Transverse colon (tissue), 4 donors: Measurements from ENCODE around the gene INSYN2B.

Experiments used
- POLR2A ChIP-seq: fragments of 450-650 bp; IDR thresholded peaks from one replicate; pipeline ENCODE4 v1.6.1; 2016; ENCODE audit warnings: antibody characterized with exemption, mild to moderate bottlenecking, moderate library complexity
- POLR2AphosphoS5 ChIP-seq, 3 donors: sonication (generic); formaldehyde crosslinking; IDR thresholded peaks; one replicate each; pipeline ENCODE4 v1.6.1; 2016; ENCODE audit warnings: antibody characterized with exemption in 3 of 3
- TF ChIP-seq, protein P1 (sequence below), 5 experiments: fragments of 200-600 bp in 3 of 5; fragments of 450-650 bp in 2 of 5; sonication (generic) in 3 of 5; IDR thresholded peaks; 1 replicate in 2 of 5; 2 replicates in 3 of 5; pipeline ENCODE4 v1.5.1; 2016 to 2017; ENCODE audit warnings: antibody characterized with exemption in 5 of 5, inconsistent platforms in 3 of 5, mild to moderate bottlenecking in 2 of 5, moderate library complexity in 1 of 5

GRCh38 chr5:169861433-169861832, 118.9 kb downstream of the INSYN2B start:
- TF ChIP-seq, protein P1, sequence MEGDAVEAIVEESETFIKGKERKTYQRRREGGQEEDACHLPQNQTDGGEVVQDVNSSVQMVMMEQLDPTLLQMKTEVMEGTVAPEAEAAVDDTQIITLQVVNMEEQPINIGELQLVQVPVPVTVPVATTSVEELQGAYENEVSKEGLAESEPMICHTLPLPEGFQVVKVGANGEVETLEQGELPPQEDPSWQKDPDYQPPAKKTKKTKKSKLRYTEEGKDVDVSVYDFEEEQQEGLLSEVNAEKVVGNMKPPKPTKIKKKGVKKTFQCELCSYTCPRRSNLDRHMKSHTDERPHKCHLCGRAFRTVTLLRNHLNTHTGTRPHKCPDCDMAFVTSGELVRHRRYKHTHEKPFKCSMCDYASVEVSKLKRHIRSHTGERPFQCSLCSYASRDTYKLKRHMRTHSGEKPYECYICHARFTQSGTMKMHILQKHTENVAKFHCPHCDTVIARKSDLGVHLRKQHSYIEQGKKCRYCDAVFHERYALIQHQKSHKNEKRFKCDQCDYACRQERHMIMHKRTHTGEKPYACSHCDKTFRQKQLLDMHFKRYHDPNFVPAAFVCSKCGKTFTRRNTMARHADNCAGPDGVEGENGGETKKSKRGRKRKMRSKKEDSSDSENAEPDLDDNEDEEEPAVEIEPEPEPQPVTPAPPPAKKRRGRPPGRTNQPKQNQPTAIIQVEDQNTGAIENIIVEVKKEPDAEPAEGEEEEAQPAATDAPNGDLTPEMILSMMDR (IDR thresholded peaks at IDR 0.05) = no peak
- TF ChIP-seq POLR2A (no peak), POLR2AphosphoS5 (IDR thresholded peaks at IDR 0.05) (no peak)
